ENCODE data around the gene PIK3CD.

DNA sequence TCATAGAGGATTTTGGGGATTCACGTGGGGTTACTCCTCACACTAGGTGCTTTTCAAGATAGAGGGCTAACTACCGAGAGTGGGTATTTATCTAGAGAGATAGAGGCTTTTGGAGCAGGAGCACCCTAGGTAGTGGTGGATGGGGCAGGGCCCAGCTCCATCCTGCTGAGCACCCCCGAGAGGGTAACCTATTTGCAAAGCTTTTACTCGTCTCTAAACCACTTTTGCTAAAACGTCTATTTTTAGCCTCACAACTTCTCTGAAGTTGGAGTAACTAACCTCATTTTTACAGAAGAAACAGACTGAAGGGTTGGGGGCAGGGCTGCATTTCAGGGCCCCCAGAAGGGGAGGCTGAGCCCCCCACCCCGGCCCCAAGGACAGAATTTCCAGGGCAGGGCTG is 12.3 kb upstream of the PIK3CD start:
- TF ChIP-seq, protein P1, sequence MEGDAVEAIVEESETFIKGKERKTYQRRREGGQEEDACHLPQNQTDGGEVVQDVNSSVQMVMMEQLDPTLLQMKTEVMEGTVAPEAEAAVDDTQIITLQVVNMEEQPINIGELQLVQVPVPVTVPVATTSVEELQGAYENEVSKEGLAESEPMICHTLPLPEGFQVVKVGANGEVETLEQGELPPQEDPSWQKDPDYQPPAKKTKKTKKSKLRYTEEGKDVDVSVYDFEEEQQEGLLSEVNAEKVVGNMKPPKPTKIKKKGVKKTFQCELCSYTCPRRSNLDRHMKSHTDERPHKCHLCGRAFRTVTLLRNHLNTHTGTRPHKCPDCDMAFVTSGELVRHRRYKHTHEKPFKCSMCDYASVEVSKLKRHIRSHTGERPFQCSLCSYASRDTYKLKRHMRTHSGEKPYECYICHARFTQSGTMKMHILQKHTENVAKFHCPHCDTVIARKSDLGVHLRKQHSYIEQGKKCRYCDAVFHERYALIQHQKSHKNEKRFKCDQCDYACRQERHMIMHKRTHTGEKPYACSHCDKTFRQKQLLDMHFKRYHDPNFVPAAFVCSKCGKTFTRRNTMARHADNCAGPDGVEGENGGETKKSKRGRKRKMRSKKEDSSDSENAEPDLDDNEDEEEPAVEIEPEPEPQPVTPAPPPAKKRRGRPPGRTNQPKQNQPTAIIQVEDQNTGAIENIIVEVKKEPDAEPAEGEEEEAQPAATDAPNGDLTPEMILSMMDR (IDR thresholded peaks at IDR 0.05; ENCODE audit: poor library complexity), result no peak
- no peak for TF ChIP-seq EZH2phosphoT487 (IDR thresholded peaks at IDR 0.05; ENCODE audit: low read depth, severe bottlenecking, unreplicated experiment)
